ENCODE data around the gene PRPSAP1.

The PRPSAP1 gene

GRCh38 chr17:76368545-76368944 is 14.8 kb upstream of the PRPSAP1 start:
- no peaks in the 10 kb centered on the region for H3K4me1 ChIP-seq (ENCODE audit: low read length)
- no peaks in the 10 kb centered on the region for H3K36me3 ChIP-seq (replicated peaks; ENCODE audit: insufficient read depth, low read length)
- H3K79me2 ChIP-seq (ENCODE audit: low read length), result no peaks in the 10 kb centered on the region
- no peaks in the 10 kb centered on the region for H3K27me3 ChIP-seq (replicated peaks; ENCODE audit: insufficient read depth, low read length)
- H3K9me2 ChIP-seq (replicated peaks; ENCODE audit: insufficient read depth, low read length), result no peaks in the 10 kb centered on the region
- H3K4me3 ChIP-seq (ENCODE audit: low read length), result no peak overlapping the region
- TF ChIP-seq, protein P1, sequence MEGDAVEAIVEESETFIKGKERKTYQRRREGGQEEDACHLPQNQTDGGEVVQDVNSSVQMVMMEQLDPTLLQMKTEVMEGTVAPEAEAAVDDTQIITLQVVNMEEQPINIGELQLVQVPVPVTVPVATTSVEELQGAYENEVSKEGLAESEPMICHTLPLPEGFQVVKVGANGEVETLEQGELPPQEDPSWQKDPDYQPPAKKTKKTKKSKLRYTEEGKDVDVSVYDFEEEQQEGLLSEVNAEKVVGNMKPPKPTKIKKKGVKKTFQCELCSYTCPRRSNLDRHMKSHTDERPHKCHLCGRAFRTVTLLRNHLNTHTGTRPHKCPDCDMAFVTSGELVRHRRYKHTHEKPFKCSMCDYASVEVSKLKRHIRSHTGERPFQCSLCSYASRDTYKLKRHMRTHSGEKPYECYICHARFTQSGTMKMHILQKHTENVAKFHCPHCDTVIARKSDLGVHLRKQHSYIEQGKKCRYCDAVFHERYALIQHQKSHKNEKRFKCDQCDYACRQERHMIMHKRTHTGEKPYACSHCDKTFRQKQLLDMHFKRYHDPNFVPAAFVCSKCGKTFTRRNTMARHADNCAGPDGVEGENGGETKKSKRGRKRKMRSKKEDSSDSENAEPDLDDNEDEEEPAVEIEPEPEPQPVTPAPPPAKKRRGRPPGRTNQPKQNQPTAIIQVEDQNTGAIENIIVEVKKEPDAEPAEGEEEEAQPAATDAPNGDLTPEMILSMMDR (IDR thresholded peaks at IDR 0.05; ENCODE audit: low read length), result no peak
- TF ChIP-seq EZH2phosphoT487 (IDR thresholded peaks at IDR 0.05; ENCODE audit: low read length) (no peak), EZH2 (optimal IDR thresholded peaks at IDR 0.05; ENCODE audit: low read depth, low read length) (no peak)
- no peak overlapping the region for H3K9ac ChIP-seq (ENCODE audit: low read length)
- H3K27ac ChIP-seq (ENCODE audit: low read length), result no peak overlapping the region
- peak overlapping the region; percentile 29; the same call in 1 of the 2 replicates for H3K4me2 ChIP-seq (ENCODE audit: low read depth, low read length)
- DNase-seq, result no peak
- no peaks in the 10 kb centered on the region for H4K20me1 ChIP-seq (ENCODE audit: insufficient read depth, low read length)
- H2AFZ ChIP-seq (ENCODE audit: low read length), result no peak overlapping the region
- no peaks in the 10 kb centered on the region for H3F3A ChIP-seq (ENCODE audit: insufficient read depth, low read length)
- H3K9me3 ChIP-seq (replicated peaks; ENCODE audit: insufficient read depth, low read length), result no peaks in the 10 kb centered on the region

GRCh38 chr17:76367642-76368041 is 13.9 kb upstream of the PRPSAP1 start:
- no peaks in the 10 kb centered on the region for H4K20me1 ChIP-seq (ENCODE audit: insufficient read depth, low read length)
- H2AFZ ChIP-seq (ENCODE audit: low read length), result no peak overlapping the region
- H3F3A ChIP-seq (ENCODE audit: insufficient read depth, low read length), result no peaks in the 10 kb centered on the region
- H3K79me2 ChIP-seq (ENCODE audit: low read length), result no peaks in the 10 kb centered on the region
- no peaks in the 10 kb centered on the region for H3K27me3 ChIP-seq (replicated peaks; ENCODE audit: insufficient read depth, low read length)
- no peak overlapping the region for H3K9ac ChIP-seq (ENCODE audit: low read length)
- no peak overlapping the region for H3K4me2 ChIP-seq (ENCODE audit: low read depth, low read length)
- no peaks in the 10 kb centered on the region for H3K36me3 ChIP-seq (replicated peaks; ENCODE audit: insufficient read depth, low read length)
- TF ChIP-seq, protein P1 (IDR thresholded peaks at IDR 0.05; ENCODE audit: low read length), result no peak
- TF ChIP-seq EZH2 (optimal IDR thresholded peaks at IDR 0.05; ENCODE audit: low read depth, low read length) (no peak), EZH2phosphoT487 (IDR thresholded peaks at IDR 0.05; ENCODE audit: low read length) (no peak)
- no peaks in the 10 kb centered on the region for H3K4me1 ChIP-seq (ENCODE audit: low read length)
- DNase-seq, result no peak
- H3K4me3 ChIP-seq (ENCODE audit: low read length), result no peak overlapping the region
- no peaks in the 10 kb centered on the region for H3K9me3 ChIP-seq (replicated peaks; ENCODE audit: insufficient read depth, low read length)
- no peak overlapping the region for H3K27ac ChIP-seq (ENCODE audit: low read length)
- no peaks in the 10 kb centered on the region for H3K9me2 ChIP-seq (replicated peaks; ENCODE audit: insufficient read depth, low read length)

GRCh38 chr17:76366247-76366646 is 12.5 kb upstream of the PRPSAP1 start:
- no peaks in the 10 kb centered on the region for H3F3A ChIP-seq (ENCODE audit: insufficient read depth, low read length)
- no peak overlapping the region for H3K4me3 ChIP-seq (ENCODE audit: low read length)
- no peak overlapping the region for H3K4me2 ChIP-seq (ENCODE audit: low read depth, low read length)
- H2AFZ ChIP-seq (ENCODE audit: low read length), result no peak overlapping the region
- H3K9me2 ChIP-seq (replicated peaks; ENCODE audit: insufficient read depth, low read length), result no peaks in the 10 kb centered on the region
- no peaks in the 10 kb centered on the region for H3K27me3 ChIP-seq (replicated peaks; ENCODE audit: insufficient read depth, low read length)
- H3K36me3 ChIP-seq (replicated peaks; ENCODE audit: insufficient read depth, low read length), result no peaks in the 10 kb centered on the region
- H3K27ac ChIP-seq (ENCODE audit: low read length), result no peak overlapping the region
- H3K79me2 ChIP-seq (ENCODE audit: low read length), result no peaks in the 10 kb centered on the region
- no peaks in the 10 kb centered on the region for H3K4me1 ChIP-seq (ENCODE audit: low read length)
- H3K9me3 ChIP-seq (replicated peaks; ENCODE audit: insufficient read depth, low read length), result no peaks in the 10 kb centered on the region
- no peaks in the 10 kb centered on the region for H4K20me1 ChIP-seq (ENCODE audit: insufficient read depth, low read length)
- TF ChIP-seq, protein P1 (IDR thresholded peaks at IDR 0.05; ENCODE audit: low read length), result no peak
- TF ChIP-seq EZH2phosphoT487 (IDR thresholded peaks at IDR 0.05; ENCODE audit: low read length) (no peak), EZH2 (optimal IDR thresholded peaks at IDR 0.05; ENCODE audit: low read depth, low read length) (no peak)
- DNase-seq, result no peak
- no peak overlapping the region for H3K9ac ChIP-seq (ENCODE audit: low read length)

All from MM.1S (cell line).